GM23338 (cell line): Measurements from ENCODE around the gene IQSEC2. TPM values are rescaled to one million over a fixed set of nuclear protein-coding genes. Genes with fewer than 3 reads are reported as not detected.

Experiments used
- ATAC-seq: fragments of 200-7000 bp; cut with Tn5 transposase; 3 replicates; pipeline ENCODE4 v1.9.1; 2020
- DNase-seq: peaks from one replicate; pipeline ENCODE4 v3.0.0-alpha.2; 2015; ENCODE audit warnings: low spot score
- H2AFZ ChIP-seq: fragments of 200-600 bp; sonication (generic); 2 replicates; pipeline ENCODE4 v1.8.0; 2016; ENCODE audit warnings: antibody characterized with exemption, mild to moderate bottlenecking, moderate library complexity
- H3F3A ChIP-seq: fragments of 200-600 bp; sonication (generic); replicated peaks from 2 replicates; pipeline ENCODE4 v1.8.0; 2017; ENCODE audit warnings: antibody characterized with exemption, mixed run types, low read depth
- H3K27ac ChIP-seq: fragments of 200-600 bp; sonication (generic); 2 replicates; pipeline ENCODE4 v1.6.1; 2016; ENCODE audit warnings: low read depth
- H3K27me3 ChIP-seq: fragments of 200-600 bp; sonication (generic); 2 replicates; pipeline ENCODE4 v1.8.0; 2016; ENCODE audit warnings: mild to moderate bottlenecking, mixed run types, moderate library complexity; ENCODE audit not compliant: insufficient read depth
- H3K36me3 ChIP-seq: fragments of 200-600 bp; sonication (generic); 2 replicates; pipeline ENCODE4 v1.8.0; 2016; ENCODE audit warnings: mild to moderate bottlenecking; ENCODE audit not compliant: insufficient read depth
- H3K4me1 ChIP-seq: fragments of 200-600 bp; sonication (generic); 2 replicates; pipeline ENCODE4 v1.8.0; 2016; ENCODE audit warnings: mild to moderate bottlenecking, moderate library complexity; ENCODE audit not compliant: insufficient read depth
- H3K4me2 ChIP-seq: fragments of 200-600 bp; sonication (generic); 2 replicates; pipeline ENCODE4 v1.7.1; 2017; ENCODE audit warnings: mixed run types
- H3K4me3 ChIP-seq: fragments of 200-600 bp; sonication (generic); 2 replicates; pipeline ENCODE4 v1.6.1; 2016; ENCODE audit warnings: mixed run types
- H3K79me2 ChIP-seq: fragments of 200-600 bp; sonication (generic); replicated peaks from 2 replicates; pipeline ENCODE4 v1.8.0; 2017; ENCODE audit warnings: mild to moderate bottlenecking; ENCODE audit not compliant: insufficient read depth
- H3K9me2 ChIP-seq: fragments of 200-600 bp; sonication (generic); 2 replicates; pipeline ENCODE4 v1.8.0; 2017; ENCODE audit not compliant: insufficient read depth
- H4K20me1 ChIP-seq: fragments of 200-600 bp; sonication (generic); replicated peaks from 2 replicates; pipeline ENCODE4 v1.8.0; 2017; ENCODE audit warnings: mild to moderate bottlenecking; ENCODE audit not compliant: insufficient read depth
- H3K27ac Mint-ChIP-seq: 2 replicates; pipeline ENCODE4 v1.8.0; 2020; ENCODE audit warnings: inconsistent platforms, mild to moderate bottlenecking, moderate library complexity, mixed read lengths
- H3K27me3 Mint-ChIP-seq: 3 replicates; pipeline ENCODE4 v1.8.0; 2022; ENCODE audit warnings: low read depth, mild to moderate bottlenecking, moderate library complexity, mixed read lengths, inconsistent platforms; ENCODE audit not compliant: insufficient read depth, poor library complexity
- H3K36me3 Mint-ChIP-seq: 3 replicates; pipeline ENCODE4 v1.8.0; 2021; ENCODE audit warnings: low read depth, mild to moderate bottlenecking, inconsistent platforms, moderate library complexity, mixed read lengths
- H3K4me1 Mint-ChIP-seq: 3 replicates; pipeline ENCODE4 v1.8.0; 2020; ENCODE audit warnings: mild to moderate bottlenecking, inconsistent platforms, mixed read lengths
- H3K4me3 Mint-ChIP-seq: 3 replicates; pipeline ENCODE4 v1.8.0; 2021; ENCODE audit warnings: moderate library complexity, mild to moderate bottlenecking, inconsistent platforms, mixed read lengths
- H3K9me3 Mint-ChIP-seq: 3 replicates; pipeline ENCODE4 v1.8.0; 2020; ENCODE audit warnings: moderate library complexity, mild to moderate bottlenecking, inconsistent platforms, mixed read lengths
- CREB1 ChIP-seq: fragments of 250-450 bp; sonication (Bioruptor Pico); IDR thresholded peaks from 2 replicates; pipeline ENCODE4 v1.5.0; 2020; ENCODE audit warnings: low read depth, mild to moderate bottlenecking, moderate library complexity
- EZH2 ChIP-seq: fragments of 200-600 bp; sonication (generic); IDR thresholded peaks from one replicate; pipeline ENCODE4 v1.8.0; 2017; ENCODE audit warnings: antibody characterized with exemption, mild to moderate bottlenecking, low read depth; ENCODE audit not compliant: unreplicated experiment
- STAT1 ChIP-seq: IDR thresholded peaks from one replicate; pipeline ENCODE4 v1.6.1; 2016; ENCODE audit warnings: antibody characterized with exemption; ENCODE audit not compliant: unreplicated experiment
- polyA plus RNA-seq: library from polyadenylated mRNA; unstranded; fragments of >200 nt; fragmentation: Nextera tagmentation; extraction: Ambion mirVana; gene quantifications from 2 replicates; pipeline ENCODE4 v1.2.1, GENCODE V29; 2016
- total RNA-seq: library from RNA; depleted of rRNA; stranded (reverse); fragments of >200 nt; shearing (Covaris generic); gene quantifications from 2 replicates; pipeline ENCODE4 v1.2.3, GENCODE V29; 2014
- TF ChIP-seq, protein P1 (sequence below): IDR thresholded peaks from one replicate; pipeline ENCODE4 v1.6.1; 2018; ENCODE audit warnings: antibody characterized with exemption; ENCODE audit not compliant: unreplicated experiment
- TF ChIP-seq, protein P2 (sequence below), 2 experiments: fragments of 200-600 bp in 1 of 2; sonication (generic) in 1 of 2; conservative IDR thresholded peaks; 2 replicates each; pipeline versions ENCODE4 v1.5.1 to v1.6.1; 2016 to 2017; ENCODE audit warnings: antibody characterized with exemption in 2 of 2, low read depth in 2 of 2, mild to moderate bottlenecking in 2 of 2, moderate library complexity in 1 of 2

IQSEC2 gene
- total and polyA plus RNA-seq, 2 experiments from 2014 or later, result 12.3 to 92.2 TPM

DNA sequence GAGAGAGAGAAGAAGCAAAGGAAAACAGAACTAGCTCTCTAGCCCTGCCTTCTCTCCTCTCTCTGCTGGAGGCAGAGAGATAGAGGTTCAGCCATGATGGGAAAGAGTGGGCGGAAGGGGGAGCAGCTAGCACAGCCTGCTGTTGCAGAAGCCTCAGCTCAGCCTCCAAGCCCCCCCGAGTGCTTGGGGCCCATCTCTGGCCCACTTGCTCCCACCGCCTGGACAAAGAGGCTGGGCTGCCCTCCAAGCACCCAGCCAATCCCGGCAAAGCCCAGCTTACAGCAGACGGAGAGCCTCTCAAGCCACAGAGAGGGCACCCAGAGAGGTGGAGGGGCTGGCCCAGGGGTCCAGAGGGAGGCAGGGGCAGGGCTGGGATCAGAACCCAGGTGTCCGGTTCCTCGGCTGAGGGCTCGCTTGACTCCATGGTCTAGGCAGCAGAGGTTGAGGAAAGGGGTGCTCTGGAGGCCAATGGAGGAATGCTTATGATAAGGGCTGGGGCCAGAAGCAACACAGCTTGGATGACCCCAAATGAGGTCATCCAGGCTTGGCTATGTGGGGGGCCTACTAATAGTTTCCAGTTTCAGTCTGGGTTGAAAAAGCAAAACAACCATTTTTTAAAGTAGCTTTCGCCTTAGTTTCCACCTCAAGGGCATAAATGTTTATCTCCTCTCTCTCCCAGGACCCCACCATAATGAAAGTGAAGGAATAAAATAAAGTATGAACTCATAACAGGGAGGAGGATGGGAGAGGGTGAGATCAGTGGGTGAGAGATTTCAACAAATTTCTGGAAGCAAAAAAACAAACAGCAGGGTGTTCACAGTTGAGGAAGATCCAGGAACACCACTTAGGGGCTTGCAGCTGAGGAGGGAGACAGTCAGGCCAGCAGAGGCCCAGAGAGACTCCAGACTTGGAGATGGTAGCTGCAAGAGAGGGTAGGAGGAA is 24.9 kb upstream of the IQSEC2 start (continued):
- TF ChIP-seq, protein P1, sequence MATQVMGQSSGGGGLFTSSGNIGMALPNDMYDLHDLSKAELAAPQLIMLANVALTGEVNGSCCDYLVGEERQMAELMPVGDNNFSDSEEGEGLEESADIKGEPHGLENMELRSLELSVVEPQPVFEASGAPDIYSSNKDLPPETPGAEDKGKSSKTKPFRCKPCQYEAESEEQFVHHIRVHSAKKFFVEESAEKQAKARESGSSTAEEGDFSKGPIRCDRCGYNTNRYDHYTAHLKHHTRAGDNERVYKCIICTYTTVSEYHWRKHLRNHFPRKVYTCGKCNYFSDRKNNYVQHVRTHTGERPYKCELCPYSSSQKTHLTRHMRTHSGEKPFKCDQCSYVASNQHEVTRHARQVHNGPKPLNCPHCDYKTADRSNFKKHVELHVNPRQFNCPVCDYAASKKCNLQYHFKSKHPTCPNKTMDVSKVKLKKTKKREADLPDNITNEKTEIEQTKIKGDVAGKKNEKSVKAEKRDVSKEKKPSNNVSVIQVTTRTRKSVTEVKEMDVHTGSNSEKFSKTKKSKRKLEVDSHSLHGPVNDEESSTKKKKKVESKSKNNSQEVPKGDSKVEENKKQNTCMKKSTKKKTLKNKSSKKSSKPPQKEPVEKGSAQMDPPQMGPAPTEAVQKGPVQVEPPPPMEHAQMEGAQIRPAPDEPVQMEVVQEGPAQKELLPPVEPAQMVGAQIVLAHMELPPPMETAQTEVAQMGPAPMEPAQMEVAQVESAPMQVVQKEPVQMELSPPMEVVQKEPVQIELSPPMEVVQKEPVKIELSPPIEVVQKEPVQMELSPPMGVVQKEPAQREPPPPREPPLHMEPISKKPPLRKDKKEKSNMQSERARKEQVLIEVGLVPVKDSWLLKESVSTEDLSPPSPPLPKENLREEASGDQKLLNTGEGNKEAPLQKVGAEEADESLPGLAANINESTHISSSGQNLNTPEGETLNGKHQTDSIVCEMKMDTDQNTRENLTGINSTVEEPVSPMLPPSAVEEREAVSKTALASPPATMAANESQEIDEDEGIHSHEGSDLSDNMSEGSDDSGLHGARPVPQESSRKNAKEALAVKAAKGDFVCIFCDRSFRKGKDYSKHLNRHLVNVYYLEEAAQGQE, result no peak
- TF ChIP-seq, protein P2, sequence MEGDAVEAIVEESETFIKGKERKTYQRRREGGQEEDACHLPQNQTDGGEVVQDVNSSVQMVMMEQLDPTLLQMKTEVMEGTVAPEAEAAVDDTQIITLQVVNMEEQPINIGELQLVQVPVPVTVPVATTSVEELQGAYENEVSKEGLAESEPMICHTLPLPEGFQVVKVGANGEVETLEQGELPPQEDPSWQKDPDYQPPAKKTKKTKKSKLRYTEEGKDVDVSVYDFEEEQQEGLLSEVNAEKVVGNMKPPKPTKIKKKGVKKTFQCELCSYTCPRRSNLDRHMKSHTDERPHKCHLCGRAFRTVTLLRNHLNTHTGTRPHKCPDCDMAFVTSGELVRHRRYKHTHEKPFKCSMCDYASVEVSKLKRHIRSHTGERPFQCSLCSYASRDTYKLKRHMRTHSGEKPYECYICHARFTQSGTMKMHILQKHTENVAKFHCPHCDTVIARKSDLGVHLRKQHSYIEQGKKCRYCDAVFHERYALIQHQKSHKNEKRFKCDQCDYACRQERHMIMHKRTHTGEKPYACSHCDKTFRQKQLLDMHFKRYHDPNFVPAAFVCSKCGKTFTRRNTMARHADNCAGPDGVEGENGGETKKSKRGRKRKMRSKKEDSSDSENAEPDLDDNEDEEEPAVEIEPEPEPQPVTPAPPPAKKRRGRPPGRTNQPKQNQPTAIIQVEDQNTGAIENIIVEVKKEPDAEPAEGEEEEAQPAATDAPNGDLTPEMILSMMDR (conservative IDR thresholded peaks at IDR 0.05; ENCODE audit: low read depth in 2 of 2), result no peak
- TF ChIP-seq STAT1 (no peak), CREB1 (CRISPR knock-in tag) (no peak)

DNA sequence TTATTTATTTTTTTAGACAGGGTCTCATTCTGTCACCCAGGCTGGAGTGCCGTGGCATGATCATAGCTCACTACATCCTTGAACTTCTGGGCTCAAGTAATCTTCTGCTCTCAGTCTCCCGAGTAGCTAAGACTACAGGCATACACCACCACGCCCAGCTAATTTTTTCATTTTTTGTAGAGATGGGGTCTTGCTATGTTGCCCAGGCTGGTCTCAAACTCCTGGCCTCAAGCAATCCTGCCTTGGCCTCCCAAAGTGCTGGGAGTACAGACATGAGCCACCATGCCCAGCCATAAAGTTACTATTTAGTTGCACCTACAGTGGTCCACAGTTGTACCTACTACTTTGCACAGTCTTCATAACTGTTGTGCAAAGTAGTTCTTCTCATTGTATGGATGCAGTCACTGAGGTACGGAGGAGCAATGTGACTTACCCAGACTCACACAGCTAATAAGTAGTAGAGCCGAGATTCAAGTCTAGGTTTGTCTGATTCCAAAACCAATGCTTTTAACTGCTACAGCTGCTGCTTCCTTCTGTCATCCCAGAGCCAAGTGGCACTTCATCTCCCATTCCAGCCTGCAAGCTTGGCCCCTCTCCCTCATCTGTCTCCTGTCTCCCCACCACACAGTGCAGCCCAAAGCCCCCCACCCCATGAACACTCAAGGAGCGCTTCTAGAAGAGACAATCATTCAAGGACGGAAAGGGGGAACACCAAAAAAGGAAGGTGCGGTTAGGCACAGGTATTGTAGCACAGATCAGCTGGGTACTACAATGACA is 24.0 kb upstream of the IQSEC2 start:
- no peak overlapping the region for H2AFZ ChIP-seq
- no peak overlapping the region for H3K4me3 ChIP-seq
- DNase-seq (no peak), ATAC-seq (no peak)
- H3K36me3 ChIP-seq, result no peaks in the 10 kb centered on the region
- no peaks in the 10 kb centered on the region for H3K27me3 ChIP-seq
- no peaks in the 10 kb centered on the region for H3F3A ChIP-seq
- H3K79me2 ChIP-seq, result peaks cover 98% of the 10 kb centered on the region
- H3K36me3 Mint-ChIP-seq, result peaks cover 3% of the 10 kb centered on the region; the same call in 1 of the 3 replicates
- H3K9me3 Mint-ChIP-seq, result no peaks in the 10 kb centered on the region
- H3K4me1 ChIP-seq, result peaks cover 3% of the 10 kb centered on the region; the same call in 1 of the 2 replicates
- peaks cover 2% of the 10 kb centered on the region for H3K27me3 Mint-ChIP-seq
- H3K4me3 Mint-ChIP-seq, result no peak overlapping the region
- TF ChIP-seq EZH2, result no peak
- H3K4me1 Mint-ChIP-seq, result peaks cover under 1% of the 10 kb centered on the region; the same call in 2 of the 3 replicates
- H3K9me2 ChIP-seq, result no peaks in the 10 kb centered on the region
- no peak overlapping the region for H3K27ac Mint-ChIP-seq
- no peak overlapping the region for H3K27ac ChIP-seq
- no peak overlapping the region for H3K4me2 ChIP-seq
- H4K20me1 ChIP-seq, result peaks cover 6% of the 10 kb centered on the region
